ENCODE results near the gene PHLDA3. TPM values are rescaled to one million over a fixed set of nuclear protein-coding genes. Genes with fewer than 3 reads are reported as not detected.

Gene PHLDA3
- total RNA-seq, 4 donors from 2014 or later, result 243 to 301 (median 271) TPM

GRCh38 chr1:201424146-201424545 is 44.8 kb downstream of the PHLDA3 start:
- TF ChIP-seq EP300 (IDR thresholded peaks at IDR 0.05), result no peak
- TF ChIP-seq POLR2A (IDR thresholded peaks at IDR 0.05), result no peak
- TF ChIP-seq CTCF (IDR thresholded peaks at IDR 0.05), result no peak
- no peak for DNase-seq (ENCODE audit: low spot score in 2 of 2)
- WGBS, 2 donors, result 94 to 95% methylated on average over 2 of the region's 2 CpGs

GRCh38 chr1:201423655-201424054 is 45.3 kb downstream of the PHLDA3 start:
- Histone ChIP-seq H3K36me3 (no peaks in the 10 kb centered on the region), H3K4me3 (no peak overlapping the region), H3K4me1 (no peaks in the 10 kb centered on the region), H3K27ac (no peak overlapping the region), H3K27me3 (no peaks in the 10 kb centered on the region), H3K9me3 (no peaks in the 10 kb centered on the region)
- 60 to 77% methylated on average over 6 of the region's 6 CpGs for WGBS, 2 donors
- DNase-seq (ENCODE audit: low spot score in 2 of 2), result no peak
- TF ChIP-seq CTCF (IDR thresholded peaks at IDR 0.05) (no peak), EP300 (IDR thresholded peaks at IDR 0.05) (no peak), POLR2A (IDR thresholded peaks at IDR 0.05) (no peak)

More at GRCh38 chr1:201424146-201424545, 44.8 kb downstream of the PHLDA3 start:
- no peak overlapping the region for H3K27ac ChIP-seq
- H3K4me3 ChIP-seq, result no peak overlapping the region
- no peaks in the 10 kb centered on the region for H3K9me3 ChIP-seq
- H3K27me3 ChIP-seq, result no peaks in the 10 kb centered on the region
- no peaks in the 10 kb centered on the region for H3K4me1 ChIP-seq
- no peaks in the 10 kb centered on the region for H3K36me3 ChIP-seq

GRCh38 chr1:201422436-201423030 is 46.5 kb downstream of the PHLDA3 start:
- H3K27me3 ChIP-seq, result no peaks in the 10 kb centered on the region
- H3K27ac ChIP-seq, result no peak overlapping the region
- WGBS, 2 donors, result 64 to 72% methylated on average over 6 of the region's 6 CpGs
- no peak overlapping the region for H3K4me3 ChIP-seq
- TF ChIP-seq POLR2A (IDR thresholded peaks at IDR 0.05), result no peak
- no peak for TF ChIP-seq EP300 (IDR thresholded peaks at IDR 0.05)
- TF ChIP-seq CTCF (IDR thresholded peaks at IDR 0.05), result no peak
- no peaks in the 10 kb centered on the region for H3K4me1 ChIP-seq
- no peaks in the 10 kb centered on the region for H3K36me3 ChIP-seq
- no peak for DNase-seq (ENCODE audit: low spot score in 2 of 2)
- H3K9me3 ChIP-seq, result no peaks in the 10 kb centered on the region

- Histone ChIP-seq H3K4me1 (no peaks in the 10 kb centered on the region), H3K9me3 (no peaks in the 10 kb centered on the region), H3K4me3 (no peak overlapping the region), H3K27me3 (no peaks in the 10 kb centered on the region), H3K36me3 (no peaks in the 10 kb centered on the region), H3K27ac (no peak overlapping the region)
- no peak for TF ChIP-seq CTCF (IDR thresholded peaks at IDR 0.05)
- TF ChIP-seq POLR2A (IDR thresholded peaks at IDR 0.05), result no peak
- no peak for TF ChIP-seq EP300 (IDR thresholded peaks at IDR 0.05)
- 64 to 66% methylated on average over 3 of the region's 3 CpGs for WGBS, 2 donors
- DNase-seq (ENCODE audit: low spot score in 2 of 2), result no peak
Measured at GRCh38 chr1:201422026-201422425, 47.0 kb downstream of the PHLDA3 start.

GRCh38 chr1:201421041-201421440 is 47.9 kb downstream of the PHLDA3 start:
- Histone ChIP-seq H3K4me1 (no peaks in the 10 kb centered on the region), H3K4me3 (no peak overlapping the region), H3K36me3 (no peaks in the 10 kb centered on the region), H3K9me3 (no peaks in the 10 kb centered on the region), H3K27ac (no peak overlapping the region), H3K27me3 (no peaks in the 10 kb centered on the region)
- WGBS, 2 donors, result 64 to 70% methylated on average over 7 to 8 of the region's 8 CpGs
- no peak for DNase-seq (ENCODE audit: low spot score in 2 of 2)
- TF ChIP-seq CTCF (IDR thresholded peaks at IDR 0.05), result no peak
- no peak for TF ChIP-seq POLR2A (IDR thresholded peaks at IDR 0.05)
- no peak for TF ChIP-seq EP300 (IDR thresholded peaks at IDR 0.05)

All from tibial nerve (tissue), 4 donors.